K562 (cell line): ENCODE data around the gene PDHX. TPM values are rescaled to one million over a fixed set of nuclear protein-coding genes. Genes with fewer than 3 reads are reported as not detected.

Experiments
- ARID2 ChIP-seq: fragments of 450-650 bp; IDR thresholded peaks from 2 replicates; pipeline ENCODE4 v1.6.1; 2017; ENCODE audit warnings: antibody characterized with exemption, mild to moderate bottlenecking
- DPF2 ChIP-seq: fragments of 450-650 bp; IDR thresholded peaks from 2 replicates; pipeline ENCODE4 v1.6.1; 2016
- EGR1 ChIP-seq: fragments of 450-650 bp; conservative IDR thresholded peaks from 2 replicates; pipeline ENCODE4 v1.6.1; 2017; ENCODE audit warnings: mild to moderate bottlenecking
- ETS1 ChIP-seq: conservative IDR thresholded peaks from 2 replicates; pipeline ENCODE4 v1.6.1; 2011; ENCODE audit warnings: low read depth, mild to moderate bottlenecking, low read length; ENCODE audit not compliant: control insufficient read depth
- ETV1 ChIP-seq: fragments of 450-650 bp; conservative IDR thresholded peaks from 2 replicates; pipeline ENCODE4 v1.6.1; 2016; ENCODE audit warnings: missing genetic modification characterization, control low read depth, low read depth, missing compliant biosample characterization
- NR2C1 ChIP-seq, 2 experiments: fragments of 450-650 bp; IDR thresholded peaks; 2 replicates each; pipeline ENCODE4 v1.6.1; 2017; ENCODE audit warnings: mild to moderate bottlenecking in 2 of 2, antibody characterized with exemption in 1 of 2, inconsistent platforms in 1 of 2, missing compliant biosample characterization in 1 of 2, missing genetic modification characterization in 1 of 2
- PCBP2 ChIP-seq: fragments of 200-400 bp; formaldehyde crosslinking; IDR thresholded peaks from 2 replicates; pipeline ENCODE4 v1.6.1; 2018; ENCODE audit warnings: low read length, low read depth, mild to moderate bottlenecking, moderate library complexity; ENCODE audit not compliant: poor library complexity, severe bottlenecking
- PKNOX1 ChIP-seq: fragments of 450-650 bp; IDR thresholded peaks from 2 replicates; pipeline ENCODE4 v1.6.1; 2016
- POLR2A ChIP-seq: fragments of 450-650 bp; conservative IDR thresholded peaks from 2 replicates; pipeline ENCODE4 v1.6.1; 2016
- POLR2H ChIP-seq: IDR thresholded peaks from 2 replicates; pipeline ENCODE4 v1.6.1; 2016; ENCODE audit warnings: missing genetic modification characterization, low read depth, mild to moderate bottlenecking, control low read depth, missing compliant biosample characterization, moderate library complexity
- RAD21 ChIP-seq, 2 experiments: fragments of 250-450 bp in 1 of 2; fragments of 450-650 bp in 1 of 2; sonication (Bioruptor Pico) in 1 of 2; formaldehyde crosslinking in 1 of 2; IDR thresholded peaks in 1 of 2; conservative IDR thresholded peaks in 1 of 2; 2 replicates each; pipeline versions ENCODE4 v1.4.0 to v1.8.0; 2020 to 2022; ENCODE audit warnings: mild to moderate bottlenecking in 2 of 2, moderate library complexity in 1 of 2
- RBM14 ChIP-seq: fragments of 200-400 bp; formaldehyde crosslinking; IDR thresholded peaks from 2 replicates; pipeline ENCODE4 v1.6.1; 2018; ENCODE audit warnings: low read depth, mild to moderate bottlenecking, low read length, moderate library complexity, borderline replicate concordance; ENCODE audit not compliant: insufficient read depth
- RBM17 ChIP-seq: fragments of 200-400 bp; formaldehyde crosslinking; IDR thresholded peaks from 2 replicates; pipeline ENCODE4 v1.6.1; 2017; ENCODE audit warnings: low read depth, mild to moderate bottlenecking, low read length, borderline replicate concordance
- SREBF2 ChIP-seq: sonication (generic); formaldehyde crosslinking; IDR thresholded peaks from 2 replicates; pipeline ENCODE4 v1.4.0; 2020; ENCODE audit warnings: mild to moderate bottlenecking, missing genetic modification reagents
- ZNF57 ChIP-seq: fragments of 450-650 bp; formaldehyde crosslinking; IDR thresholded peaks from 2 replicates; pipeline ENCODE4 v1.4.0; 2020; ENCODE audit warnings: mild to moderate bottlenecking, moderate library complexity
- ZNF592 ChIP-seq: fragments of 450-650 bp; IDR thresholded peaks from 2 replicates; pipeline ENCODE4 v1.6.1; 2017; ENCODE audit warnings: antibody characterized with exemption, mild to moderate bottlenecking
- polyA plus RNA-seq, 8 experiments: library from polyadenylated mRNA; depleted of rRNA in 4 of 8; stranded (reverse) in 5 of 8; unstranded in 3 of 8; fragments of >200 nt; fragmentation: Nextera tagmentation in 2 of 8; fragmentation: Illumina TruSeq in 1 of 8; extraction: Ambion mirVana in 2 of 8; extraction: Trizol in 1 of 8; gene quantifications; 2 replicates each; pipeline versions ENCODE4 v1.2.1 to v1.2.3, GENCODE V29; 2011 to 2014; ENCODE audit warnings: inconsistent platforms in 1 of 8, missing spikeins in 1 of 8
- total RNA-seq, 7 experiments: library from RNA; depleted of rRNA in 6 of 7; stranded (reverse); fragments of >200 nt in 6 of 7; fragmentation: Illumina TruSeq in 2 of 7; extraction: Trizol in 2 of 7; gene quantifications; 2 replicates each; pipeline versions ENCODE4 v1.2.1 to v1.2.3, GENCODE V29; 2011 to 2021; ENCODE audit warnings: low replicate concordance in 1 of 7
- TF ChIP-seq, protein P1 (sequence below): fragments of 450-650 bp; IDR thresholded peaks from 2 replicates; pipeline ENCODE4 v1.6.1; 2018; ENCODE audit not compliant: partially characterized antibody

Gene PDHX
- total and polyA plus RNA-seq, 9 of the 15 experiments (the other 6 are each of a cell fraction or from before 2014, with no cell fraction given) = 20.8 to 43.5 (median 31.2) TPM

GRCh38 chr11:35036639-35037038, 120.2 kb downstream of the PDHX start (continued):
- no peak for TF ChIP-seq RBM17
- no peak for TF ChIP-seq POLR2A
- no peak for TF ChIP-seq NR2C1 (IDR thresholded peaks at IDR 0.05)
- TF ChIP-seq NR2C1 (tag; IDR thresholded peaks at IDR 0.05) = peak; percentile 89
- no peak for TF ChIP-seq EGR1
- TF ChIP-seq RAD21 (CRISPR knock-in tag; conservative IDR thresholded peaks at IDR 0.05 in 1 of 2, IDR thresholded peaks at IDR 0.05 in 1 of 2) = no peak
- no peak for TF ChIP-seq POLR2H (tag)
- peak; percentile 40; the same call in 1 of the 2 replicates for TF ChIP-seq ZNF592
- TF ChIP-seq PKNOX1 = no peak
- TF ChIP-seq, protein P1, sequence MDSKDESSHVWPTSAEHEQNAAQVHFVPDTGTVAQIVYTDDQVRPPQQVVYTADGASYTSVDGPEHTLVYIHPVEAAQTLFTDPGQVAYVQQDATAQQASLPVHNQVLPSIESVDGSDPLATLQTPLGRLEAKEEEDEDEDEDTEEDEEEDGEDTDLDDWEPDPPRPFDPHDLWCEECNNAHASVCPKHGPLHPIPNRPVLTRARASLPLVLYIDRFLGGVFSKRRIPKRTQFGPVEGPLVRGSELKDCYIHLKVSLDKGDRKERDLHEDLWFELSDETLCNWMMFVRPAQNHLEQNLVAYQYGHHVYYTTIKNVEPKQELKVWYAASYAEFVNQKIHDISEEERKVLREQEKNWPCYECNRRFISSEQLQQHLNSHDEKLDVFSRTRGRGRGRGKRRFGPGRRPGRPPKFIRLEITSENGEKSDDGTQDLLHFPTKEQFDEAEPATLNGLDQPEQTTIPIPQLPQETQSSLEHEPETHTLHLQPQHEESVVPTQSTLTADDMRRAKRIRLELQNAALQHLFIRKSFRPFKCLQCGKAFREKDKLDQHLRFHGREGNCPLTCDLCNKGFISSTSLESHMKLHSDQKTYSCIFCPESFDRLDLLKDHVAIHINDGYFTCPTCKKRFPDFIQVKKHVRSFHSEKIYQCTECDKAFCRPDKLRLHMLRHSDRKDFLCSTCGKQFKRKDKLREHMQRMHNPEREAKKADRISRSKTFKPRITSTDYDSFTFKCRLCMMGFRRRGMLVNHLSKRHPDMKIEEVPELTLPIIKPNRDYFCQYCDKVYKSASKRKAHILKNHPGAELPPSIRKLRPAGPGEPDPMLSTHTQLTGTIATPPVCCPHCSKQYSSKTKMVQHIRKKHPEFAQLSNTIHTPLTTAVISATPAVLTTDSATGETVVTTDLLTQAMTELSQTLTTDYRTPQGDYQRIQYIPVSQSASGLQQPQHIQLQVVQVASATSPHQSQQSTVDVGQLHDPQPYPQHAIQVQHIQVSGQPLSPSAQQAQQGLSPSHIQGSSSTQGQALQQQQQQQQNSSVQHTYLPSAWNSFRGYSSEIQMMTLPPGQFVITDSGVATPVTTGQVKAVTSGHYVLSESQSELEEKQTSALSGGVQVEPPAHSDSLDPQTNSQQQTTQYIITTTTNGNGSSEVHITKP = peak; percentile 62
- no peak for TF ChIP-seq PCBP2
- TF ChIP-seq RBM14 = no peak
- peak; percentile 62 for TF ChIP-seq DPF2
- no peak for TF ChIP-seq ZNF57 (CRISPR knock-in tag)
- TF ChIP-seq ETV1 (tag) = 0 out of 2 replicates have a peak, but pooled peaks have one; percentile 25
- no peak for TF ChIP-seq ETS1
- no peak for TF ChIP-seq SREBF2 (CRISPR knock-in tag)
- TF ChIP-seq ARID2 = no peak
